Measurements from ENCODE around the gene MTM1. TPM values are rescaled to one million over a fixed set of nuclear protein-coding genes. Genes with fewer than 3 reads are reported as not detected.

Gene MTM1
- total and polyA plus RNA-seq, 9 donors = 4.0 to 5.9 (median 4.8) TPM

DNA sequence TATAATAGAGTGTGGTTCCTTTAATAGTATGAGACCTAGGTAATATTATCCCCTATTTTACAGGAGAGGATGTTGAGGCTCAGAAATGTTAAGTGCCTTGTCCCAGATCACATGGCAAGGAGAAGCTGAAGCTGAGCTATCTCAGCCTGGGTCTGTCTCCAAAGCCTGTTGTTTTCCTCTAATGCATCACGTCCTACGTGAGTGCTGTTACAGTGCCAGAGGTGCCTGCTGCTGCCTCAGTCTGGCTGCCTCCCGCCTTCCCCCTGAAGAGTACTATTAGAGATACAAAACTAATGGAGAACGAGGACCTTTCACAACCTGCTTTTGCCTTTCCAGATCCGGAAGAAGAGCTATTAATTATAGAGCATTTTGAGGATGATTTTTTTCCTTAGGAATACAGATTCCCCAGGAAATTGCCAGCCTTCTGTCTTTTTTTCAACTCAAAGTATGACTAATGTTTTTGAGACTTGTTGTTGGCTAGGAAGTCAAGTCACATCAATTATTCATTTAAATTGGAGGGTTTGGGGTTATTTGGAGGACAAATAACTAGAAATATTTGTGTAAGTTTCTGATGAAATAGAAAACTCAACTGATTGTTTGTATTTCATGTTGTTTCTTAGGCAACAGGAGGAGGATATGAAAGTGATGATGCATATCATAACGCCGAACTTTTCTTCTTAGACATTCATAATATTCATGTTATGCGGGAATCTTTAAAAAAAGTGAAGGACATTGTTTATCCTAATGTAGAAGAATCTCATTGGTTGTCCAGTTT is 80.9 kb downstream of the MTM1 start:
- WGBS (ENCODE audit: insufficient coverage) = 31% methylated on average over 2 of the region's 8 CpGs
- Histone ChIP-seq H3K27me3 (ENCODE audit: control insufficient read depth, insufficient read depth, low read length) (peaks cover 4% of the 10 kb centered on the region), H3K36me3 (ENCODE audit: control insufficient read depth, insufficient read depth, low read length) (peaks cover 3% of the 10 kb centered on the region), H3K4me1 (ENCODE audit: control insufficient read depth, insufficient read depth, low read length) (no peaks in the 10 kb centered on the region), H3K9me3 (replicated peaks; ENCODE audit: control insufficient read depth, low read depth, low read length) (no peaks in the 10 kb centered on the region), H3K4me3 (ENCODE audit: low read length) (no peak overlapping the region), H3K27ac (ENCODE audit: low read length) (peak overlapping the region; percentile 7)
- DNase-seq = peak; percentile 33

DNA sequence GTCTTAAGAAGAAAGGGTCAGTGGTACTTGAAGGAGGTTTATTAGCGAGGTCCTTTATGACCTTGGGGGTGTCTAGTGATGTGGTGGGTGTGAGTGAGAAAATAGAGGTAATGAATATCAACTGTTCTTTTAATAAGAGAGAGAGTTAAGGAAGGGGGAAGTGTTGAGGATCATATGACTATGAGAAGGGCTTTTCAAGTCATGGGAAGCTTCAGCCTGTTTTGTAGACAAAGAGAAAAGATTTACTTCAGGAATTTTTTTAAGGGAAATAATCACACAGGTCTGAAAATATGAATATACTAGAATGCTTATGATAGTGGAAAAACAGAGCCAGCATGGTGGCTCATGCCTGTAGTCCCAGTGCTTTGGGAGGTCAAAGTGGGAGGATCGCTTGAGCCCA is 83.5 kb downstream of the MTM1 start:
- WGBS (ENCODE audit: insufficient coverage) = 67% methylated on average over 1 of the region's 2 CpGs
- no peak for DNase-seq
- no peak overlapping the region for H3K27ac ChIP-seq (ENCODE audit: low read length)
- no peaks in the 10 kb centered on the region for H3K4me1 ChIP-seq (ENCODE audit: control insufficient read depth, insufficient read depth, low read length)
- H3K9me3 ChIP-seq (replicated peaks; ENCODE audit: control insufficient read depth, low read depth, low read length) = no peaks in the 10 kb centered on the region
- H3K4me3 ChIP-seq (ENCODE audit: low read length) = no peak overlapping the region
- H3K27me3 ChIP-seq (ENCODE audit: control insufficient read depth, insufficient read depth, low read length) = peaks cover 4% of the 10 kb centered on the region
- peaks cover 3% of the 10 kb centered on the region for H3K36me3 ChIP-seq (ENCODE audit: control insufficient read depth, insufficient read depth, low read length)

DNA sequence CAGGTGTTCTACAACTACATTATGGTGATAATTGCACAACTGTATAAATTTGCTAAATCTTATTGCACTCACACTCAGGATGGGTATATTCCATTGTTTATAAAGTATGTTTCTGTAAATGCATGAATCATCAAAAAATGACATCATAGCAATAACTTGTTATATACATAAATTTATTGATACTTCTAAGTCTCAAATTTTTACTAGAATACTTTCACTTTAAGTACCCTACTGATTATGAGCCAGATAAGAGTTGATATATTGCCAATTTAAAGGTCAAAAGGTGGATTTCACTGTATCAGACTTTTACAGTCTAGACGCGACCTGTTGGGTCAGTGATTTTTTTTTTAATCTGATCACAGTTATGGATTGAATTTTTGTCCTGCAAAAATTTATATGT is 87.4 kb downstream of the MTM1 start:
- no peak overlapping the region for H3K4me3 ChIP-seq (ENCODE audit: low read length)
- WGBS (ENCODE audit: insufficient coverage) = no CpG with 5 or more reads among the region's 2 CpGs
- no peaks in the 10 kb centered on the region for H3K9me3 ChIP-seq (replicated peaks; ENCODE audit: control insufficient read depth, low read depth, low read length)
- no peaks in the 10 kb centered on the region for H3K4me1 ChIP-seq (ENCODE audit: control insufficient read depth, insufficient read depth, low read length)
- H3K36me3 ChIP-seq (ENCODE audit: control insufficient read depth, insufficient read depth, low read length) = peaks cover 3% of the 10 kb centered on the region
- no peak overlapping the region for H3K27ac ChIP-seq (ENCODE audit: low read length)
- DNase-seq = no peak
- peaks cover 2% of the 10 kb centered on the region for H3K27me3 ChIP-seq (ENCODE audit: control insufficient read depth, insufficient read depth, low read length)

DNA sequence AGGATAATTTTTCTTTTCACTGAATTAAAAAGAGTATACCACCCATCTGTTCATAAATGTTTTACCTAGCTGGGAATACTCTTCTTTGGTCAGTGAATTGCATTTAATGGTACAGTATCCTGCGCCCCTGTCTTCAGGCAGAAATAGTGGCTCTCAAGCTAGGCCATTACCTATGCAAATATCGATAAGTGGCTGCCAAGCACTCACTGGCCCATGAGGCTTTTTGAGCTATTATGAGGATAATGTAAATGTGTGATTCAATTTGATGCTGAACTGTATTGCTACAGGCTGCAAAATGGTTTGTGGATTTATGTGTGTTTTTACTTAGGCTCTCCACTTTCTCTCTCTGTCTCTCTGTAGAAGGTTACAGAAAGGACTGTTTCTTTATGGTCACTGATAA is 94.7 kb downstream of the MTM1 start:
- Histone ChIP-seq H3K36me3 (ENCODE audit: control insufficient read depth, insufficient read depth, low read length) (no peaks in the 10 kb centered on the region), H3K4me3 (ENCODE audit: low read length) (no peak overlapping the region), H3K9me3 (replicated peaks; ENCODE audit: control insufficient read depth, low read depth, low read length) (no peaks in the 10 kb centered on the region), H3K4me1 (ENCODE audit: control insufficient read depth, insufficient read depth, low read length) (no peaks in the 10 kb centered on the region), H3K27ac (ENCODE audit: low read length) (no peak overlapping the region), H3K27me3 (ENCODE audit: control insufficient read depth, insufficient read depth, low read length) (peaks cover 4% of the 10 kb centered on the region)
- DNase-seq = no peak
- WGBS (ENCODE audit: insufficient coverage) = 80% methylated on average over 1 of the region's 2 CpGs

DNA sequence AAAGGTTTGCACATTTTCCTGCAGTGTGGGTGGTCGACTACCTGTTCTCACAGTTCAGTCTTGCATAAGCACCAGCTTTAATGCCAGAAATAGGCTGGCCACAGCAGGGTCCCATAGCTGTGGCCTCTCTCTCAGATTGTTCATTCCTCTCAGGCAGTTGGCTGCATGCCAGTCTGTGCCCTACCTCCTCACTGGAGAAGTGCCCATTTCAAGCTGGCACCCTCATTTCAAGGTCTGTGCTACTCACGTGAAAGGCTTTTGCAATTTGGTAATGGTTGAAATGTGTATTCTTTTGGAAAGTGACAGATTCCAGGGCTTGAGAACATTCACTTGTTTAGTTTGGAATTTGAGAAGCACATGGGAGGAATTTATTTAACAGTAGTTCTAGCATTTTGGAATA is 95.9 kb downstream of the MTM1 start:
- WGBS (ENCODE audit: insufficient coverage) = 23% methylated on average over 2 of the region's 2 CpGs
- Histone ChIP-seq H3K36me3 (ENCODE audit: control insufficient read depth, insufficient read depth, low read length) (no peaks in the 10 kb centered on the region), H3K9me3 (replicated peaks; ENCODE audit: control insufficient read depth, low read depth, low read length) (no peaks in the 10 kb centered on the region), H3K4me3 (ENCODE audit: low read length) (no peak overlapping the region), H3K27ac (ENCODE audit: low read length) (no peak overlapping the region), H3K4me1 (ENCODE audit: control insufficient read depth, insufficient read depth, low read length) (no peaks in the 10 kb centered on the region), H3K27me3 (ENCODE audit: control insufficient read depth, insufficient read depth, low read length) (peaks cover 4% of the 10 kb centered on the region)
- peak; percentile 10 for DNase-seq

DNA sequence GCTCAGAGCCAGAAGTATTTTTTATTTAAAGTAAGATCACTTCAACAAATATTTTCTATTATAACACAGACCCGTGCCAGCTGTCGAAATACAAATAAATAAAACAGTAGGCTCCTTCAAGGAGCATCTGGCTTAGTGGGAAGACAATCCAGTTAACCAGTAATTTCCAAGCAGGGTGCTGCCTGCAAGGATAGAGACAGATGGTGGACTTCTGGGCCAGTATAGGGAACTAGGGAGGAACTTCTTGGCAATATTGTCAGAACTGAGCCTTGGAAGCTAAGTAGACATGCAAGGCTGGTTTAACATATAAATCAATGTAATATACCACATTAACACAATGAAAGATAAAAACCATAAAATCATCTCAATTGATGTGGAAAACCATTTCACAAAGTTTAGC is 107.8 kb downstream of the MTM1 start:
- H3K4me3 ChIP-seq (ENCODE audit: low read length) = no peak overlapping the region
- WGBS (ENCODE audit: insufficient coverage) = no CpG with 5 or more reads among the region's 2 CpGs

DNA sequence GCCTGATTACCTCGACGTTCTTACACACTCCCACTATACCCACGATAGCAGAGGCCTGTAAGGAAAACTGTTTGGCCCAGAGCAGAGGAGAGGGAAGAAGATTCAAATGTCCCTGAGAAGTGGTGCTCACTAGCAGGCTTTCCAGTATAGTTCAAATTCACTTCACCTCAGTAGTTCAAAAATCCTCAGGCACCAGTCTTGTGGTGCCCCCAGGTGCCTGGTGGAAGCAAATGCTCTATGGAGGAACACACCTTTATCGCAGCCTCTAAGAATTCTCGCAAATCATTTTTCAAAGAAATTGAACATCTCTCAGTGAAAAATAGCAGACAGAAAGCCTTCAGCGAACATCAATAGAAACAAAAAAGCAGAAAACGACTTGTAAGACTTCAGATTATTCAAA is 112.6 kb downstream of the MTM1 start:
- no peaks in the 10 kb centered on the region for H3K36me3 ChIP-seq (ENCODE audit: control insufficient read depth, insufficient read depth, low read length)
- no peaks in the 10 kb centered on the region for H3K4me1 ChIP-seq (ENCODE audit: control insufficient read depth, insufficient read depth, low read length)
- no peak overlapping the region for H3K27ac ChIP-seq (ENCODE audit: low read length)
- peaks cover 6% of the 10 kb centered on the region for H3K27me3 ChIP-seq (ENCODE audit: control insufficient read depth, insufficient read depth, low read length)
- DNase-seq = peak; percentile 19
- no peak overlapping the region for H3K4me3 ChIP-seq (ENCODE audit: low read length)
- 40% methylated on average over 1 of the region's 7 CpGs for WGBS (ENCODE audit: insufficient coverage)
- H3K9me3 ChIP-seq (replicated peaks; ENCODE audit: control insufficient read depth, low read depth, low read length) = no peaks in the 10 kb centered on the region

More for the DNA sequence above, 107.8 kb downstream of the MTM1 start:
- no peaks in the 10 kb centered on the region for H3K4me1 ChIP-seq (ENCODE audit: control insufficient read depth, insufficient read depth, low read length)
- H3K27ac ChIP-seq (ENCODE audit: low read length) = no peak overlapping the region
- no peak for DNase-seq
- H3K36me3 ChIP-seq (ENCODE audit: control insufficient read depth, insufficient read depth, low read length) = no peaks in the 10 kb centered on the region
- H3K27me3 ChIP-seq (ENCODE audit: control insufficient read depth, insufficient read depth, low read length) = peaks cover 7% of the 10 kb centered on the region
- H3K9me3 ChIP-seq (replicated peaks; ENCODE audit: control insufficient read depth, low read depth, low read length) = no peaks in the 10 kb centered on the region

DNA sequence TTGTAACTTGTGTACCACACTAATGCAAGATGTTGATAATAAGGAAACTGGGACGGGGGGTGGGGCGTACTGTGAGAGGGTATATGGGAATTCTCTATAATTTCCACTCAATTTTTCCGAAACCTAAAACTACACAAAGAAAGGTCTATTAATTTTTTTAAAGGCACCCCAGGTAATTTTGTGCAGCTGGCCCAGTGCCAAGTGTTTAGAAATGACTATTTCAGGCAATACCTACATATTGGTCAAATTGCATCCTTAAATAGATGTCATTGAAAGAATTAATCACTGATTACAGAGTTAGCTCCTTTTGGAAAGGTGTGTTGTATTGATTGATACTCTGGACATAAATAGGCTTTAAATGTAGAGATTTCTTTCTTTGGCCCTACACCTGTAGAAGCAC is 114.7 kb downstream of the MTM1 start:
- H3K36me3 ChIP-seq (ENCODE audit: control insufficient read depth, insufficient read depth, low read length) = no peaks in the 10 kb centered on the region
- no peak overlapping the region for H3K4me3 ChIP-seq (ENCODE audit: low read length)
- no peak for DNase-seq
- no peaks in the 10 kb centered on the region for H3K9me3 ChIP-seq (replicated peaks; ENCODE audit: control insufficient read depth, low read depth, low read length)
- H3K27me3 ChIP-seq (ENCODE audit: control insufficient read depth, insufficient read depth, low read length) = peaks cover 3% of the 10 kb centered on the region
- H3K27ac ChIP-seq (ENCODE audit: low read length) = no peak overlapping the region
- no peaks in the 10 kb centered on the region for H3K4me1 ChIP-seq (ENCODE audit: control insufficient read depth, insufficient read depth, low read length)
- WGBS (ENCODE audit: insufficient coverage) = no CpG with 5 or more reads among the region's 3 CpGs

DNA sequence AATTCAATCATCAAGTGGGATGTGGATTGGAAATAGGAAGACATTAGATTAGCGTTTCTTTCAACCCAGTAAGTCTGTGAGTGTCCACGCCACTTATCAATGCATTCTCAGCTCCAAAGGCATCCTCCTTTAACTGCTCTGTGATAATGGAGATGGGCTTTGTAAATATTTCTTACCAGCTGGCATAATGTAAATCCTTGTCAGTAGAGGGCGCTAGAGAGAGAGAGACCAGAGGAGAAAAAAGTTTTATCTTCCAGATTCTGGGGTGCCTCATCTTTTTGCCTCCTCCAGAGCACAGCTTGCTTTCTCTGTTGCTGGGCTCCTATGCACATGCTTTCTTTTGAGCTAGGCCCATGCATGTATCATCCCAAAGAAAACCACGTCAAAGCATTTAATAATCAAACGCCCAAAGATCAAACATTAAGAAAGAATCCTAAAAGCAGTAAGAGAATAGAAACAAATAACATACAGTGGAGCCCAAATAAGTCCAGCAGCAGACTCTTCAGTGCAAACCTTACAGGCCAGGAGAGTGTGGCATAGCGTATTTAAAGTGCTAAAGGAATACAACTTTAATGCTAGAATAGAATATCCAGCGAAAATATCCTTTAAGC is 115.2 kb downstream of the MTM1 start:
- no peaks in the 10 kb centered on the region for H3K36me3 ChIP-seq (ENCODE audit: control insufficient read depth, insufficient read depth, low read length)
- no peak overlapping the region for H3K4me3 ChIP-seq (ENCODE audit: low read length)
- H3K4me1 ChIP-seq (ENCODE audit: control insufficient read depth, insufficient read depth, low read length) = no peaks in the 10 kb centered on the region
- H3K27me3 ChIP-seq (ENCODE audit: control insufficient read depth, insufficient read depth, low read length) = peaks cover 3% of the 10 kb centered on the region
- DNase-seq = peak; percentile 22
- WGBS (ENCODE audit: insufficient coverage) = 0% methylated on average over 1 of the region's 7 CpGs
- H3K27ac ChIP-seq (ENCODE audit: low read length) = no peak overlapping the region
- no peaks in the 10 kb centered on the region for H3K9me3 ChIP-seq (replicated peaks; ENCODE audit: control insufficient read depth, low read depth, low read length)

DNA sequence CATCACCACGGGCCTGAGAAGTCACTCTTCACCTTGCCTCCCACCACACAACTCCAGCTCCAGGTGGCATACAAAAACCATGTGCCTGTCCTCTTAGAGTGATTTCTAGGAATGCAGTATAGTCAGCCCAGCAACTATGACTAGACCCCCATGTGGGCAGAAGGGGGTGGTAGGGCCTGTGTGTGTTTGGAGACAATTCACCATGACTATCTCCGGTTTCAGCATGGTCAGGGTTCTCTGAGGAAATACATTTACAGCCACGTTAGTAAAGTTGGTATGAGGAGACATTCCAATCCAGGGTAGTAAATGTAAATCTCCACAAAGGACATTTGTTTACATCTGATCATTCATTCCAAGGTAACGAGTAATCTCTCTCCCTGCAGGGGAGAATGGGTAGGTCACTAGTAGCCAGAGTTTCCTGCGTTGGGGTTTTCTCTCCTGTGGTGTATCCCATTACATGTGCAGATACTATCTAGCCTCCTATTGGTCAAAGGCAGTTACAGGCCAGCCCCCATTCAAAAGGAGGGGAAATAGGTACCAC is 120.6 kb downstream of the MTM1 start:
- Histone ChIP-seq H3K4me1 (ENCODE audit: control insufficient read depth, insufficient read depth, low read length) (peaks cover 5% of the 10 kb centered on the region), H3K27me3 (ENCODE audit: control insufficient read depth, insufficient read depth, low read length) (peaks cover 2% of the 10 kb centered on the region), H3K4me3 (ENCODE audit: low read length) (no peak overlapping the region), H3K36me3 (ENCODE audit: control insufficient read depth, insufficient read depth, low read length) (no peaks in the 10 kb centered on the region), H3K9me3 (replicated peaks; ENCODE audit: control insufficient read depth, low read depth, low read length) (peaks cover 4% of the 10 kb centered on the region), H3K27ac (ENCODE audit: low read length) (no peak overlapping the region)
- no CpG with 5 or more reads among the region's 5 CpGs for WGBS (ENCODE audit: insufficient coverage)
- no peak for DNase-seq
